ENCODE results near the gene NHS. TPM values are rescaled to one million over a fixed set of nuclear protein-coding genes. Genes with fewer than 3 reads are reported as not detected.

NHS gene
- total RNA-seq, 6 experiments from 2014 or later: 2.8 to 6.1 (median 4.9) TPM

DNA sequence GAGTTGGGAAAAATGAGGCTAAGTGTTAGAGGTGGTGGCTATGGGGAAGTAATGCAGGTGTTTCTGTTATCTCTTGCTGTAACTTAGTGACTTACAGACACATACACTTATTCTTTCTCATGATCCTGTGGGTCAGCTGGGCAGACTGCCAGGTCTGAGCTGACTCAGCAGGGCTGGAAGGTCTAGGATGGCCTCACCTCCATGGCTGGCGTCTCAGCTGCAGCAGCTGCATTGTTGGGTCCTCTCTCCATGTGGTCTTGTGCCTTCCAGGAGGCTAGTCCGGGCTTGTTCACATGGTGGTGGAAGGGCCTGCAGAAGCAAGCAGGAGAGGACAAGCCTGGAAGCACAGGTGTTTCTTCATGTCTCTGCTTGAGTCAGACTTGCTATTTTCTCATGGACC lies 172.7 kb downstream of the NHS start:
- H3K27ac Mint-ChIP-seq: peak overlapping the region; percentile 67
- H3K4me3 Mint-ChIP-seq: no peak overlapping the region
- no peaks in the 10 kb centered on the region for H3K36me3 Mint-ChIP-seq (ENCODE audit: low read depth)
- H3K27me3 Mint-ChIP-seq (ENCODE audit: insufficient read depth): peaks cover 3% of the 10 kb centered on the region; the same call in 1 of the 2 replicates
- TF ChIP-seq, protein P1, sequence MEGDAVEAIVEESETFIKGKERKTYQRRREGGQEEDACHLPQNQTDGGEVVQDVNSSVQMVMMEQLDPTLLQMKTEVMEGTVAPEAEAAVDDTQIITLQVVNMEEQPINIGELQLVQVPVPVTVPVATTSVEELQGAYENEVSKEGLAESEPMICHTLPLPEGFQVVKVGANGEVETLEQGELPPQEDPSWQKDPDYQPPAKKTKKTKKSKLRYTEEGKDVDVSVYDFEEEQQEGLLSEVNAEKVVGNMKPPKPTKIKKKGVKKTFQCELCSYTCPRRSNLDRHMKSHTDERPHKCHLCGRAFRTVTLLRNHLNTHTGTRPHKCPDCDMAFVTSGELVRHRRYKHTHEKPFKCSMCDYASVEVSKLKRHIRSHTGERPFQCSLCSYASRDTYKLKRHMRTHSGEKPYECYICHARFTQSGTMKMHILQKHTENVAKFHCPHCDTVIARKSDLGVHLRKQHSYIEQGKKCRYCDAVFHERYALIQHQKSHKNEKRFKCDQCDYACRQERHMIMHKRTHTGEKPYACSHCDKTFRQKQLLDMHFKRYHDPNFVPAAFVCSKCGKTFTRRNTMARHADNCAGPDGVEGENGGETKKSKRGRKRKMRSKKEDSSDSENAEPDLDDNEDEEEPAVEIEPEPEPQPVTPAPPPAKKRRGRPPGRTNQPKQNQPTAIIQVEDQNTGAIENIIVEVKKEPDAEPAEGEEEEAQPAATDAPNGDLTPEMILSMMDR (IDR thresholded peaks at IDR 0.05): no peak
- H3K9me3 Mint-ChIP-seq: no peaks in the 10 kb centered on the region
- peaks cover 34% of the 10 kb centered on the region for H3K4me1 Mint-ChIP-seq (ENCODE audit: low read depth)
- peak; percentile 71 for DNase-seq

DNA sequence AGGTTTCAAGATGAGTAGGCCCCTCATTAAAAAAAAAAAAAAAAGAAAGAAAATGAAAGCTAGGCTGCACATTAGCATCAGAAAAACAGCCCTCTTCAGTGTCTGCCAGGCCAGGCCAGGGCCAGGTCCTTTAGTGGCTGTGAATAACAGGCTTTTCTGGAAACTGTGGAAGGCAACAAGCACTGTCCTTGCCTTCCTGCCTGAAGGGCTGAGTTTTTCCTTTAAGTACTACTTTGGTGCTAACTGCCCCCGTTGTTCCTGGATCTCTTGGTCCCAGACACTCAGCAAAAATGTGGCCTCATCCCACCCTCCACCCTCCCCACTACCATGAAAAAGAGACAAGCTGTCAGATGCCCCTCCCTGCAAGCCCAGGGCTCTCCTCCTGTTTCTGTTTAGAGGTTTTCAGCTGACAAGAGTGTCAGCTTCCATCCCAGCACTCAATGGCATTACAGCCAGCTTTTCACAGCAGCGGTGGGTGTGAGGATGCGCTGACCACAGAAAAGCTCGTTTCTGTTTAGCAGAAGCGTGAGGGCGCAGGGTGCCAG lies 174.2 kb downstream of the NHS start:
- DNase-seq: no peak
- H3K36me3 Mint-ChIP-seq (ENCODE audit: low read depth): no peaks in the 10 kb centered on the region
- H3K9me3 Mint-ChIP-seq: no peaks in the 10 kb centered on the region
- peaks cover 3% of the 10 kb centered on the region; the same call in 1 of the 2 replicates for H3K27me3 Mint-ChIP-seq (ENCODE audit: insufficient read depth)
- peaks cover 49% of the 10 kb centered on the region for H3K4me1 Mint-ChIP-seq (ENCODE audit: low read depth)
- TF ChIP-seq, protein P1 (IDR thresholded peaks at IDR 0.05): no peak
- no peak overlapping the region for H3K27ac Mint-ChIP-seq
- H3K4me3 Mint-ChIP-seq: no peak overlapping the region

DNA sequence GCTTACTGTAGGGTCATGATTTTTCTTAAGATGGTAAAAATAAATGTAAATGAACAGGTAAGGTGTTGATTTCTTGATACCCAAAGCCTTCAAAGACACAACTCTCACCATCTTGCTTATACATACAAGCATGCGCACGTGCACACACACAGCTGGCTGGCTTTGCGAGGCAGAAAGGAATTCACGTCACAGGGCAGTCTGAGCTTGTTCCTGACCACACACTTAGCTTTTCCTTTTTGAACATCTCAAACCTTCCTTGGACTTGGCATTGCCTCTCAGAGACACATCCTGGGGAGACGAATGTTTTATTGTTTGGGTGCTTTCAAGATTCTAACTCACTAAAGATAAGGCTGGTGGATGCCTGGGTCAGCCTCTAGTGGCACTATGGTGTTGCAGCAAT lies 175.0 kb downstream of the NHS start:
- Mint-ChIP-seq H3K27me3 (ENCODE audit: insufficient read depth) (peaks cover 3% of the 10 kb centered on the region; the same call in 1 of the 2 replicates), H3K36me3 (ENCODE audit: low read depth) (no peaks in the 10 kb centered on the region), H3K4me3 (no peak overlapping the region), H3K4me1 (ENCODE audit: low read depth) (peaks cover 52% of the 10 kb centered on the region), H3K27ac (no peak overlapping the region), H3K9me3 (no peaks in the 10 kb centered on the region)
- DNase-seq: no peak
- TF ChIP-seq, protein P1 (IDR thresholded peaks at IDR 0.05): no peak

DNA sequence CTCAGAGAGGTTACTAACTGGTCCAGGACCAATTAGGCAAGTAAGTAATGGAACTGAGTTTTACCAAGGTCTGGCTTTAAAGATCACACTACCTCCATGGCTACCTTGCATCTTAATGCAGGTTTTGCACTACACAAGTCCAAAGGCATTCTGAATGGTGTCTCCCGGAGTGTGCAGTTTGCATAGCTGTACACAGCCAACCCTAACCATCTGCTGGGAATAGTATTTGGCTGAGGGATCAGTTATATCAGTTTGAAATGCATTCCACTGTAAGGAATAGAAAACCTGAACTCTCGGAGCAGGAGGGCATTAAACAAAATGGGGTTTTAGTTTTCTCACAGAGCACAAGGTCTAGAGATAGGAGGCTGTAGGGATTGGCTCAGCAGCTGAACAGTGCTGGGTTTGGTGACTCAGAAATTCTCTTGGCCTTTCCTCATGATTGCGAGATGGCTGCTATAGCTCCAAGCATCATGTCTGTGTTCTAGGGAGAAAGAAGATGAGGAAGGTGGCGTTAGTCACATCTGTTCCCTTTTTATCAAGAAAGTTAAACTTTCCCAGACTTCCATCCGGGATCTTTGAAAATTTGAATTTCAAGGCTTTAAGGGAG lies 177.1 kb downstream of the NHS start:
- H3K27ac Mint-ChIP-seq: peak overlapping the region; percentile 42
- TF ChIP-seq, protein P1 (IDR thresholded peaks at IDR 0.05): no peak
- no peaks in the 10 kb centered on the region for H3K9me3 Mint-ChIP-seq
- no peak overlapping the region for H3K4me3 Mint-ChIP-seq
- H3K27me3 Mint-ChIP-seq (ENCODE audit: insufficient read depth): peaks cover 3% of the 10 kb centered on the region; the same call in 1 of the 2 replicates
- DNase-seq: no peak
- peaks cover 63% of the 10 kb centered on the region for H3K4me1 Mint-ChIP-seq (ENCODE audit: low read depth)
- H3K36me3 Mint-ChIP-seq (ENCODE audit: low read depth): no peaks in the 10 kb centered on the region

DNA sequence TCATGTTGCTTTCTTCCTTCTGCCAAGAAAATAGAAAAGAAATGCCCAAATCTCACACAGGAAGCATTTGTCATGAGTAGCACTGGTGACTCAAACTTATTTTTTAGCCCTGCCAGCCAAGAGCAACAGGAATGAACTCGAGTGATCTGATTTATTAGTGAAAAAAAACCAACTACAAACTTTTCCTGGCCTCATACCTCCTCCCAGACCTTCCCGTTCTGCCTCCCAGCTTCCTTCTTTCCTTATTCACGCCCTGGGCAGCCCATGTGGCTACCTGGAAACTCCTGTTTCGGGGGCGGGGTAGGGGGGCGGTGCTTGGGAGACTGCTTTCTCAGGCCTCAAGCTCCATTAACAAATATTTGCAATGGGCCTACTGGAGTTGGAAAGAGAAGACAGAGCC lies 178.5 kb downstream of the NHS start:
- H3K4me1 Mint-ChIP-seq (ENCODE audit: low read depth): peaks cover 50% of the 10 kb centered on the region
- peak overlapping the region; percentile 4; the same call in 1 of the 2 replicates for H3K4me3 Mint-ChIP-seq
- no peaks in the 10 kb centered on the region for H3K36me3 Mint-ChIP-seq (ENCODE audit: low read depth)
- H3K9me3 Mint-ChIP-seq: no peaks in the 10 kb centered on the region
- TF ChIP-seq, protein P1 (IDR thresholded peaks at IDR 0.05): no peak
- peak; percentile 64 for DNase-seq
- no peaks in the 10 kb centered on the region for H3K27me3 Mint-ChIP-seq (ENCODE audit: insufficient read depth)
- peak overlapping the region; percentile 92 for H3K27ac Mint-ChIP-seq

All from HFFc6 (cell line).